Measurements from ENCODE around the gene ANKLE1.

ANKLE1 gene

GRCh38 chr19:17305517-17306284 lies 24.0 kb downstream of the ANKLE1 start, which contains the start of gene MRPL34:
MRPL34 (plus strand) TSS chr19:17305872; CDS start chr19:17305893, 21 bp downstream.
- H2BK120ac ChIP-seq (ENCODE audit: low read depth, low read length) = no peak within 1 kb of the TSS
- no peak within 1 kb of the TSS for H4K91ac ChIP-seq (ENCODE audit: low read depth, low read length, poor library complexity)
- H3K4me1 ChIP-seq (ENCODE audit: control insufficient read depth in 2 of 2, insufficient read depth in 1 of 2, low read depth in 1 of 2, low read length in 2 of 2) = peaks cover 16 to 18% of the 10 kb centered on the region in 2 donors
- H3K4ac ChIP-seq (ENCODE audit: low read length) = peak within 1 kb of the TSS; percentile 38
- peak within 1 kb of the TSS; percentile 32 for H2BK5ac ChIP-seq (ENCODE audit: low read length)
- H3K9me3 ChIP-seq (replicated peaks in 1 of 2; ENCODE audit: control insufficient read depth in 2 of 2, insufficient read depth in 1 of 2, low read depth in 1 of 2, low read length in 2 of 2) = no peaks in the 10 kb centered on the region
- no peak within 1 kb of the TSS for H4K8ac ChIP-seq (ENCODE audit: low read depth, low read length)
- peaks cover 7% of the 10 kb centered on the region for H3K79me1 ChIP-seq (ENCODE audit: low read depth, low read length)
- H2AFZ ChIP-seq (ENCODE audit: low read length) = peak within 1 kb of the TSS; percentile 93
- H3K4me2 ChIP-seq (ENCODE audit: insufficient read depth, low read length, poor library complexity, severe bottlenecking) = peak within 1 kb of the TSS; percentile 94
- H2AK5ac ChIP-seq (ENCODE audit: low read depth, low read length) = peak within 1 kb of the TSS; percentile 71
- no peak within 1 kb of the TSS for H2BK12ac ChIP-seq (ENCODE audit: low read length)
- peak within 1 kb of the TSS; percentile 86 for H3K27ac ChIP-seq (replicated peaks; ENCODE audit: low read length)
- H3K4me3 ChIP-seq (ENCODE audit: low read length in 2 of 2) = peak within 1 kb of the TSS; percentile 75 to 85
- DNase-seq (ENCODE audit: low spot score) = peak; percentile 98
- peak within 1 kb of the TSS; percentile 89 for H3K9ac ChIP-seq (ENCODE audit: low read depth, low read length, poor library complexity)
- H3K36me3 ChIP-seq (replicated peaks in 1 of 2; ENCODE audit: control insufficient read depth in 2 of 2, insufficient read depth in 2 of 2, low read length in 2 of 2) = peaks cover 2 to 8% of the 10 kb centered on the region in 2 donors
- peak within 1 kb of the TSS; percentile 98 for H3K18ac ChIP-seq (ENCODE audit: low read length)
- H3K23ac ChIP-seq (ENCODE audit: low read depth, low read length, poor library complexity) = peak within 1 kb of the TSS; percentile 77
- H2BK15ac ChIP-seq (ENCODE audit: low read length) = peak within 1 kb of the TSS; percentile 62
- no peaks in the 10 kb centered on the region for H3K27me3 ChIP-seq (ENCODE audit: control insufficient read depth in 3 of 3, insufficient read depth in 3 of 3, low read depth in 1 of 3, low read length in 3 of 3)
- no peak within 1 kb of the TSS for H3K14ac ChIP-seq (ENCODE audit: low read length)
- no CpG with 5 or more reads among the region's 55 CpGs for WGBS, 2 donors (ENCODE audit: extremely low coverage in 2 of 2, insufficient read length in 2 of 2, insufficient replicate concordance in 1 of 2)

DNA sequence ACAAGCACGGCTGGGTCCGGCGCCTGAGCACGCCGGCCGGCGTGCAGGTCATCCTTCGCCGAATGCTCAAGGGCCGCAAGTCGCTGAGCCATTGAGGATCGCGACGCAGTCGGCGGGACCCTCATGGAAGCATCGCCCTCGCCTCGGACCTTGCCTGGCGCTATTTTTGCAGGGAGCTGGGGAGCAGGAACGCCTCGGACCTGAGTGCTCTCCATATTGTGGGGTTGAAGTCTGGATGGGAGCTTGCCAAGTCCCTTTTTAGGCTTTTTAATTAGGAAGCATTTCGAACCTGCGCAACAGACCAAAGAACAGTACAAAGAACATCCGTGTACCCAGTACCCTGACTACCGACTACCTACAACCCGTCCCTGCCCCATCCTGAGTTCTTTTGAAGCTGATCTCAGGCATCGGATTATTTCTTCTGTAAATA lies 24.6 kb downstream of the ANKLE1 start:
- Histone ChIP-seq H3K27ac (replicated peaks; ENCODE audit: low read length) (peak overlapping the region; percentile 86), H3K14ac (ENCODE audit: low read length) (no peak overlapping the region), H2AK5ac (ENCODE audit: low read depth, low read length) (peak overlapping the region; percentile 71), H4K8ac (ENCODE audit: low read depth, low read length) (no peak overlapping the region), H3K4me1 (ENCODE audit: control insufficient read depth in 2 of 2, insufficient read depth in 1 of 2, low read depth in 1 of 2, low read length in 2 of 2) (peaks cover 16 to 18% of the 10 kb centered on the region in 2 donors), H3K9me3 (replicated peaks in 1 of 2; ENCODE audit: control insufficient read depth in 2 of 2, insufficient read depth in 1 of 2, low read depth in 1 of 2, low read length in 2 of 2) (no peaks in the 10 kb centered on the region), H3K79me1 (ENCODE audit: low read depth, low read length) (peaks cover 8% of the 10 kb centered on the region), H3K4ac (ENCODE audit: low read length) (peak overlapping the region; percentile 38), H3K4me3 (ENCODE audit: low read length in 2 of 2) (peak overlapping the region; percentile 75 to 85), H3K36me3 (replicated peaks in 1 of 2; ENCODE audit: control insufficient read depth in 2 of 2, insufficient read depth in 2 of 2, low read length in 2 of 2) (peaks cover 2 to 8% of the 10 kb centered on the region in 2 donors), H3K27me3 (ENCODE audit: control insufficient read depth in 3 of 3, insufficient read depth in 3 of 3, low read depth in 1 of 3, low read length in 3 of 3) (no peaks in the 10 kb centered on the region), H3K4me2 (ENCODE audit: insufficient read depth, low read length, poor library complexity, severe bottlenecking) (peak overlapping the region; percentile 94), H2BK120ac (ENCODE audit: low read depth, low read length) (no peak overlapping the region), H3K18ac (ENCODE audit: low read length) (peak overlapping the region; percentile 98), H2BK5ac (ENCODE audit: low read length) (peak overlapping the region; percentile 32), H3K9ac (ENCODE audit: low read depth, low read length, poor library complexity) (peak overlapping the region; percentile 89), H2BK15ac (ENCODE audit: low read length) (peak overlapping the region; percentile 62), H2AFZ (ENCODE audit: low read length) (peak overlapping the region; percentile 93), H2BK12ac (ENCODE audit: low read length) (no peak overlapping the region), H3K23ac (ENCODE audit: low read depth, low read length, poor library complexity) (peak overlapping the region; percentile 77), H4K91ac (ENCODE audit: low read depth, low read length, poor library complexity) (no peak overlapping the region)
- no CpG with 5 or more reads among the region's 28 CpGs for WGBS, 2 donors (ENCODE audit: extremely low coverage in 2 of 2, insufficient read length in 2 of 2, insufficient replicate concordance in 1 of 2)
- no peak for DNase-seq (ENCODE audit: low spot score)

- no peak overlapping the region for H3K9ac ChIP-seq (ENCODE audit: low read depth, low read length, poor library complexity)
- no peak overlapping the region for H2BK120ac ChIP-seq (ENCODE audit: low read depth, low read length)
- H3K18ac ChIP-seq (ENCODE audit: low read length) = no peak overlapping the region
- no peak overlapping the region for H2BK12ac ChIP-seq (ENCODE audit: low read length)
- H3K23ac ChIP-seq (ENCODE audit: low read depth, low read length, poor library complexity) = no peak overlapping the region
- H3K4me2 ChIP-seq (ENCODE audit: insufficient read depth, low read length, poor library complexity, severe bottlenecking) = no peak overlapping the region
- DNase-seq (ENCODE audit: low spot score) = no peak
- no peaks in the 10 kb centered on the region for H3K9me3 ChIP-seq (replicated peaks in 1 of 2; ENCODE audit: control insufficient read depth in 2 of 2, insufficient read depth in 1 of 2, low read depth in 1 of 2, low read length in 2 of 2)
- no CpG with 5 or more reads among the region's 8 CpGs for whole genome bisulfite sequencing, 2 donors (ENCODE audit: extremely low coverage in 2 of 2, insufficient read length in 2 of 2, insufficient replicate concordance in 1 of 2)
- no peak overlapping the region for H2AFZ ChIP-seq (ENCODE audit: low read length)
- H4K8ac ChIP-seq (ENCODE audit: low read depth, low read length) = no peak overlapping the region
- H3K79me1 ChIP-seq (ENCODE audit: low read depth, low read length) = peaks cover 15% of the 10 kb centered on the region
- H3K27ac ChIP-seq (replicated peaks; ENCODE audit: low read length) = no peak overlapping the region
- peaks cover 8 to 11% of the 10 kb centered on the region in 2 donors for H3K4me1 ChIP-seq (ENCODE audit: control insufficient read depth in 2 of 2, insufficient read depth in 1 of 2, low read depth in 1 of 2, low read length in 2 of 2)
- H2AK5ac ChIP-seq (ENCODE audit: low read depth, low read length) = no peak overlapping the region
- no peak overlapping the region for H3K14ac ChIP-seq (ENCODE audit: low read length)
- no peak overlapping the region for H4K91ac ChIP-seq (ENCODE audit: low read depth, low read length, poor library complexity)
- H3K36me3 ChIP-seq (replicated peaks in 1 of 2; ENCODE audit: control insufficient read depth in 2 of 2, insufficient read depth in 2 of 2, low read length in 2 of 2) = peaks cover 6 to 17% of the 10 kb centered on the region in 2 donors
- no peaks in the 10 kb centered on the region for H3K27me3 ChIP-seq (ENCODE audit: control insufficient read depth in 3 of 3, insufficient read depth in 3 of 3, low read depth in 1 of 3, low read length in 3 of 3)
- no peak overlapping the region for H3K4ac ChIP-seq (ENCODE audit: low read length)
- no peak overlapping the region for H2BK15ac ChIP-seq (ENCODE audit: low read length)
- H2BK5ac ChIP-seq (ENCODE audit: low read length) = no peak overlapping the region
- H3K4me3 ChIP-seq (ENCODE audit: low read length in 2 of 2) = no peak overlapping the region
Observed at GRCh38 chr19:17307876-17308377, 26.2 kb downstream of the ANKLE1 start.
